Fibroblast of lung (primary cell): ENCODE measurements around the gene RAB20. TPM values are rescaled to one million over a fixed set of nuclear protein-coding genes. Genes with fewer than 3 reads are reported as not detected.
A peak's percentile ranks its signal among the peaks of the same experiment; 100 is the strongest.

ENCODE experiments used
- DNase-seq, 2 donors: peaks; one replicate each; pipeline versions ENCODE4 v3.0.0 to v3.0.0-alpha.2; 2010; ENCODE audit warnings: low read depth in 2 of 2
- H2AFZ ChIP-seq: 2 replicates; pipeline ENCODE4 v1.5.1; 2012; ENCODE audit warnings: low read length, control low read depth, inconsistent platforms
- H3K27ac ChIP-seq: 2 replicates; pipeline ENCODE4 v1.5.1; 2011; ENCODE audit warnings: low read length, control low read depth; ENCODE audit not compliant: insufficient read depth
- H3K27me3 ChIP-seq: 2 replicates; pipeline ENCODE4 v1.5.1; 2011; ENCODE audit warnings: mild to moderate bottlenecking, low read length; ENCODE audit not compliant: control insufficient read depth, insufficient read depth
- H3K36me3 ChIP-seq: 2 replicates; pipeline ENCODE4 v1.5.1; 2011; ENCODE audit warnings: low read length; ENCODE audit not compliant: control insufficient read depth, insufficient read depth
- H3K4me1 ChIP-seq: 2 replicates; pipeline ENCODE4 v1.5.1; 2011; ENCODE audit warnings: low read length; ENCODE audit not compliant: control insufficient read depth, insufficient read depth; ENCODE audit errors: extremely low read depth
- H3K4me2 ChIP-seq: 2 replicates; pipeline ENCODE4 v1.5.1; 2011; ENCODE audit warnings: low read length, control low read depth; ENCODE audit not compliant: insufficient read depth; ENCODE audit errors: extremely low read depth
- H3K4me3 ChIP-seq, 4 experiments: fragments of 200-600 bp in 1 of 4; sonication (generic) in 1 of 4; replicated peaks in 1 of 4; 2 replicates each; pipeline ENCODE4 v1.5.1; 2011 to 2016; ENCODE audit warnings: low read length in 4 of 4, low read depth in 3 of 4, mild to moderate bottlenecking in 3 of 4, control low read depth in 2 of 4, inconsistent platforms in 1 of 4, mixed read lengths in 1 of 4; ENCODE audit not compliant: insufficient read depth in 1 of 4; ENCODE audit errors: control extremely low read depth in 1 of 4
- H3K79me2 ChIP-seq: 2 replicates; pipeline ENCODE4 v1.5.1; 2012; ENCODE audit warnings: mild to moderate bottlenecking, low read length, inconsistent platforms; ENCODE audit not compliant: control insufficient read depth, insufficient read depth
- H3K9ac ChIP-seq: 2 replicates; pipeline ENCODE4 v1.5.1; 2011; ENCODE audit warnings: mild to moderate bottlenecking, low read length, control low read depth; ENCODE audit not compliant: insufficient read depth
- H3K9me3 ChIP-seq: 2 replicates; pipeline ENCODE4 v1.5.1; 2012; ENCODE audit warnings: low read depth, low read length; ENCODE audit not compliant: control insufficient read depth, insufficient read depth
- H4K20me1 ChIP-seq: 2 replicates; pipeline ENCODE4 v1.5.1; 2011; ENCODE audit warnings: low read length; ENCODE audit not compliant: control insufficient read depth, insufficient read depth; ENCODE audit errors: extremely low read depth
- EZH2 ChIP-seq: IDR thresholded peaks from 2 replicates; pipeline ENCODE4 v1.5.1; 2012; ENCODE audit warnings: low read length, control low read depth, mild to moderate bottlenecking; ENCODE audit errors: missing control alignments
- polyA plus RNA-seq, 2 donors: library from polyadenylated mRNA; depleted of rRNA in 1 of 2; stranded (reverse) in 1 of 2; unstranded in 1 of 2; fragments of >200 nt; gene quantifications; 2 replicates each; pipeline ENCODE4 v1.2.1, GENCODE V29; 2011 to 2012; ENCODE audit warnings: missing spikeins in 1 of 2
- total RNA-seq: library from RNA; depleted of rRNA; stranded (reverse); fragments of >200 nt; gene quantifications from 2 replicates; pipeline ENCODE4 v1.2.1, GENCODE V29; 2014
- TF ChIP-seq, protein P1 (sequence below), 2 donors: IDR thresholded peaks in 1 of 2; conservative IDR thresholded peaks in 1 of 2; 1 replicate in 1 of 2; 2 replicates in 1 of 2; pipeline ENCODE4 v1.5.1; 2011 to 2012; ENCODE audit warnings: low read length in 2 of 2, control low read depth in 1 of 2, inconsistent platforms in 1 of 2, low read depth in 1 of 2, mild to moderate bottlenecking in 1 of 2

Gene RAB20
- total and polyA plus RNA-seq, 2 donors (not counting 1 experiment from before 2014, with no cell fraction given) = 3.5 to 4.3 TPM

DNA sequence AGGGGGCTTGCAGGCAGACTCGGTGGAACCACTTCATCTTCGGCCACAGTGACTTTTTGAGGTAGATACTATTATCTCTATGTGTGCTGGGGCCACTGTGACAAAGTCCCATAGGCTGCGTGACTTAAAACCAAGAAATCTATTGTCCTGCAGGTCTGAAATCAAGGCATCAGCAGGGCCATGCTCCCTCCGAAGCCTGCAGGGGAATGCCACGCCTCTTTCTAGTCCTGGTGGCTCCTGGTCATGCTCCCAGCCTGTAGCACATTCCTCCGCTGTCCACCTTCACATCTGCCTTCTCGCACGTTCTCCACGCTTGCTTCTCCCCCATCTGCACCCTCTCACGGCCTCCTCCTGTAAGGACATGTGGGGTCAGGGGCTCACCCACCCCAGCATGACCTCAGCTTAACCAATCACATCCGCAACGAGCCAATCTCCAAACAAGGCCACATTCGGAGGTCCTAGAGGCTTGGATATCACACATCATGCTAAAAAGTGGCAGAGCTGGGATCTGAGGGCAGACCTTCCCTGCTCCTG, 21.0 kb upstream of the RAB20 start:
- Histone ChIP-seq H3K4me2 (no peak overlapping the region), H3K36me3 (no peaks in the 10 kb centered on the region), H2AFZ (no peak overlapping the region), H3K4me3 (no peak overlapping the region), H3K9ac (no peak overlapping the region), H3K27ac (no peak overlapping the region), H3K79me2 (no peaks in the 10 kb centered on the region), H4K20me1 (no peaks in the 10 kb centered on the region), H3K9me3 (no peaks in the 10 kb centered on the region), H3K27me3 (peaks cover 3% of the 10 kb centered on the region), H3K4me1 (no peaks in the 10 kb centered on the region)
- no peak for TF ChIP-seq EZH2
- TF ChIP-seq, protein P1, sequence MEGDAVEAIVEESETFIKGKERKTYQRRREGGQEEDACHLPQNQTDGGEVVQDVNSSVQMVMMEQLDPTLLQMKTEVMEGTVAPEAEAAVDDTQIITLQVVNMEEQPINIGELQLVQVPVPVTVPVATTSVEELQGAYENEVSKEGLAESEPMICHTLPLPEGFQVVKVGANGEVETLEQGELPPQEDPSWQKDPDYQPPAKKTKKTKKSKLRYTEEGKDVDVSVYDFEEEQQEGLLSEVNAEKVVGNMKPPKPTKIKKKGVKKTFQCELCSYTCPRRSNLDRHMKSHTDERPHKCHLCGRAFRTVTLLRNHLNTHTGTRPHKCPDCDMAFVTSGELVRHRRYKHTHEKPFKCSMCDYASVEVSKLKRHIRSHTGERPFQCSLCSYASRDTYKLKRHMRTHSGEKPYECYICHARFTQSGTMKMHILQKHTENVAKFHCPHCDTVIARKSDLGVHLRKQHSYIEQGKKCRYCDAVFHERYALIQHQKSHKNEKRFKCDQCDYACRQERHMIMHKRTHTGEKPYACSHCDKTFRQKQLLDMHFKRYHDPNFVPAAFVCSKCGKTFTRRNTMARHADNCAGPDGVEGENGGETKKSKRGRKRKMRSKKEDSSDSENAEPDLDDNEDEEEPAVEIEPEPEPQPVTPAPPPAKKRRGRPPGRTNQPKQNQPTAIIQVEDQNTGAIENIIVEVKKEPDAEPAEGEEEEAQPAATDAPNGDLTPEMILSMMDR (conservative IDR thresholded peaks at IDR 0.05 in 1 of 2, IDR thresholded peaks at IDR 0.05 in 1 of 2; ENCODE audit: low read depth in 1 of 2, low read length in 2 of 2) = no peak
- DNase-seq = no peak

DNA sequence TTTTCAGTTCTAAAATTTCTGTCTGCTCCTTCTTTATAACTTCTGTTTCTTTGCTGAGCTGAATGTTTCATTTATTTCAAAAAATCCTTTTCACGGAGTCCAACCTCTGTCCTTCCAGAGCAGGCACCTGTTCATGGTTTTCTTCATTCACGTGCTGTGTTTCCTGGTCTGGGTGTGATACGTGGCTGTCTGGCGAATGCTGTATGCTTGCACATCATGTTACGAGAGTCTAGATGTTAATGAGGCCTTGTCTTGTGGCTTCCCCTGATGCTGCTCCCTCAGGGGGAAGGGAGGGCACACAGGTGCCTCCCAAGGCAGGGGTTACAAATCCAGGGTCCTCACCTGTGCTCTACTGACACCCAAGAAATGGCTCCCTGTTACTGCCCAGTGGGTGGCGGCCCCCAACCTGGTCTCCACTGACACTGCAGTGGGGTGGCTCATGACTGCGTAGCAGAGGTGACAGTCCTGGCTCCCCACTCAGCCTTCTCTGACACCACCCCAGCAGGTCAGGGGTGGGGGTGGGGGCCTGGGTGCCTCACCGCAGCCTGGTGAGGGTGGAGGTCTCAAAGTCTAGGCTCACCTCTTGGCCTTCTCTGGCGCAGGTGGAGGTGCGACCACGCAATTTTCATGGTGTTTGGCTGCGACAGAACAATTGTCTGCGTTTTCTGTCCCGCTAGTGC, 20.1 kb upstream of the RAB20 start:
- DNase-seq = no peak
- no peak for TF ChIP-seq EZH2
- TF ChIP-seq, protein P1 (conservative IDR thresholded peaks at IDR 0.05 in 1 of 2, IDR thresholded peaks at IDR 0.05 in 1 of 2; ENCODE audit: low read depth in 1 of 2, low read length in 2 of 2) = no peak
- Histone ChIP-seq H3K4me1 (no peaks in the 10 kb centered on the region), H3K27me3 (peaks cover 3% of the 10 kb centered on the region), H3K4me3 (no peak overlapping the region), H3K36me3 (no peaks in the 10 kb centered on the region), H3K4me2 (no peak overlapping the region), H3K9me3 (no peaks in the 10 kb centered on the region), H3K27ac (no peak overlapping the region), H2AFZ (no peak overlapping the region), H3K9ac (no peak overlapping the region), H3K79me2 (no peaks in the 10 kb centered on the region), H4K20me1 (no peaks in the 10 kb centered on the region)

DNA sequence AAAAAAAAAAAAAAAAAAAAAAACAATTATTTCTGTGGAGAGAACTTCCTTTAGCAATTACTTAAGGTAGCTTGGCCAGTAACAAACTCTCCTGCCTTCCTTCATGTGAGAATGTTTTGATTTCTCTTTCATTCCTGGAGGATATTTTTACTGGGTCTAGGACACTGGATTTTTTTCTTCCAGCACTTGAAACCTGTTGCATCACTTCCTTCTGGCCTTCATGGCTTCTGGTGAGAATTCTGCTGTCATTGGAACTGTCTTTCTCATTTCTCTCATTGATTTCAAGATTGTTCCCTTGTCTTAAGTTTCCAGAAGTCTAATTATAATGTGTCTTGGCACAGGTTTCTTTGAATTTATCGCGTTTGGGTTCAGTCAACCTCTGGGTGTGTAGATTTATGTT, 19.3 kb upstream of the RAB20 start:
- no peaks in the 10 kb centered on the region for H3K36me3 ChIP-seq
- no peak overlapping the region for H3K4me2 ChIP-seq
- H3K27ac ChIP-seq = no peak overlapping the region
- H3K9ac ChIP-seq = no peak overlapping the region
- DNase-seq = peak in 1 of 2 donors; percentile 35
- H3K79me2 ChIP-seq = no peaks in the 10 kb centered on the region
- TF ChIP-seq, protein P1 (conservative IDR thresholded peaks at IDR 0.05 in 1 of 2, IDR thresholded peaks at IDR 0.05 in 1 of 2; ENCODE audit: low read depth in 1 of 2, low read length in 2 of 2) = no peak
- no peak for TF ChIP-seq EZH2
- H4K20me1 ChIP-seq = no peaks in the 10 kb centered on the region
- H3K9me3 ChIP-seq = no peaks in the 10 kb centered on the region
- no peaks in the 10 kb centered on the region for H3K4me1 ChIP-seq
- no peak overlapping the region for H2AFZ ChIP-seq
- H3K4me3 ChIP-seq = no peak overlapping the region
- peaks cover 3% of the 10 kb centered on the region for H3K27me3 ChIP-seq
